Calu3 (cell line): ENCODE measurements around the gene RBM38. TPM values are rescaled to one million over a fixed set of nuclear protein-coding genes. Genes with fewer than 3 reads are reported as not detected.

Experiments
- BruUV-seq: library from RNA; stranded (reverse); fragments of 400-500 nt; replicated peaks from 2 replicates; lab custom pipeline; 2021; lab: Mats Ljungman, UMichigan
- CTCF ChIA-PET: fragments of 300-600 bp; sonication (Branson Sonifier 250); formaldehyde crosslinking; loops from one replicate; lab custom pipeline; 2022; ENCODE audit warnings: antibody characterized with exemption; lab: Charles Lee
- DNase-seq: peaks from one replicate; pipeline ENCODE4 v3.0.0; 2022
- H3K27ac Mint-ChIP-seq: one replicate; pipeline ENCODE4 v1.8.0; 2022; ENCODE audit warnings: mixed read lengths; ENCODE audit not compliant: unreplicated experiment
- H3K27me3 Mint-ChIP-seq: one replicate; pipeline ENCODE4 v1.8.0; 2022; ENCODE audit warnings: mixed read lengths; ENCODE audit not compliant: unreplicated experiment
- H3K36me3 Mint-ChIP-seq: one replicate; pipeline ENCODE4 v1.8.0; 2022; ENCODE audit warnings: mild to moderate bottlenecking, moderate library complexity, mixed read lengths; ENCODE audit not compliant: insufficient read depth, unreplicated experiment
- H3K4me1 Mint-ChIP-seq: one replicate; pipeline ENCODE4 v1.8.0; 2022; ENCODE audit warnings: mild to moderate bottlenecking, low read depth, mixed read lengths; ENCODE audit not compliant: unreplicated experiment
- H3K4me3 Mint-ChIP-seq: one replicate; pipeline ENCODE4 v1.8.0; 2022; ENCODE audit warnings: mild to moderate bottlenecking, low read depth, moderate library complexity, mixed read lengths; ENCODE audit not compliant: unreplicated experiment
- H3K9me3 Mint-ChIP-seq: one replicate; pipeline ENCODE4 v1.8.0; 2022; ENCODE audit warnings: low read depth, mixed read lengths; ENCODE audit not compliant: unreplicated experiment
- intact Hi-C: fragments of 100-400 bp; cut with micrococcal nuclease; formaldehyde crosslinking; loops from one replicate; pipeline ENCODE4 v1.10.0; 2022; ENCODE audit not compliant: unreplicated experiment
- total RNA-seq: library from RNA; stranded (reverse); gene quantifications from 2 replicates; pipeline ENCODE4 v1.2.3, GENCODE V29; 2022
- TF ChIP-seq, protein P1 (sequence below): fragments of 200-600 bp; IDR thresholded peaks from one replicate; pipeline ENCODE4 v1.8.0; 2022; ENCODE audit warnings: antibody characterized with exemption; ENCODE audit not compliant: unreplicated experiment

Gene RBM38
- total RNA-seq, 1 experiment from 2014 or later = 29.5 TPM

DNA sequence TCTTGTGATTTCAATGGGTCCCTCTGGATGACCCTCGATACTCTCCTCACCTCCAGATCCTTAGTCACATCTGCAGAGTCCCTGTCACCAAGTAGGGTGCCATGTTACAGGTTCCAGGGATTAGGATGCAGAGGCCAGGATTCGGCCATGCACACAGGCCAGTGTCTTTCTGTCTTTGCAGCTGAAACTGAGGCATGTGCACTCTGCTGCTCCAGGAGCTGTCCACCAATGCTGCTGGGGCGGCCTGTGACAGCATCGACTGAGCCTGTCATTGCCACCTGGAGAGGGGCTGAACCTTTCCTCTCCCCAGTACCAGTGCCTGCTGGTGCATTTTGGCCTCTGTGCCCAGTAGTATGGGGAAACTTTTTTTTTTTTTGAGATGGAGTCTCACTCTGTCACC lies 4.4 kb upstream of the RBM38 start:
- intact Hi-C loops = loop anchor here (5.0 to 10.0 kb wide), 2 partner anchors 51 to 208 kb away; no protein-coding TSS in a partner anchor
- BruUV-seq = no TSS peak
- no peak overlapping the region for H3K4me3 Mint-ChIP-seq
- TF ChIP-seq, protein P1, sequence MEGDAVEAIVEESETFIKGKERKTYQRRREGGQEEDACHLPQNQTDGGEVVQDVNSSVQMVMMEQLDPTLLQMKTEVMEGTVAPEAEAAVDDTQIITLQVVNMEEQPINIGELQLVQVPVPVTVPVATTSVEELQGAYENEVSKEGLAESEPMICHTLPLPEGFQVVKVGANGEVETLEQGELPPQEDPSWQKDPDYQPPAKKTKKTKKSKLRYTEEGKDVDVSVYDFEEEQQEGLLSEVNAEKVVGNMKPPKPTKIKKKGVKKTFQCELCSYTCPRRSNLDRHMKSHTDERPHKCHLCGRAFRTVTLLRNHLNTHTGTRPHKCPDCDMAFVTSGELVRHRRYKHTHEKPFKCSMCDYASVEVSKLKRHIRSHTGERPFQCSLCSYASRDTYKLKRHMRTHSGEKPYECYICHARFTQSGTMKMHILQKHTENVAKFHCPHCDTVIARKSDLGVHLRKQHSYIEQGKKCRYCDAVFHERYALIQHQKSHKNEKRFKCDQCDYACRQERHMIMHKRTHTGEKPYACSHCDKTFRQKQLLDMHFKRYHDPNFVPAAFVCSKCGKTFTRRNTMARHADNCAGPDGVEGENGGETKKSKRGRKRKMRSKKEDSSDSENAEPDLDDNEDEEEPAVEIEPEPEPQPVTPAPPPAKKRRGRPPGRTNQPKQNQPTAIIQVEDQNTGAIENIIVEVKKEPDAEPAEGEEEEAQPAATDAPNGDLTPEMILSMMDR = no peak
- H3K4me1 Mint-ChIP-seq = no peaks in the 10 kb centered on the region
- H3K27ac Mint-ChIP-seq = no peak overlapping the region
- no peak for DNase-seq
- CTCF ChIA-PET = no interaction called here
- H3K9me3 Mint-ChIP-seq = no peaks in the 10 kb centered on the region
- no peaks in the 10 kb centered on the region for H3K27me3 Mint-ChIP-seq
- H3K36me3 Mint-ChIP-seq = peaks cover 32% of the 10 kb centered on the region

DNA sequence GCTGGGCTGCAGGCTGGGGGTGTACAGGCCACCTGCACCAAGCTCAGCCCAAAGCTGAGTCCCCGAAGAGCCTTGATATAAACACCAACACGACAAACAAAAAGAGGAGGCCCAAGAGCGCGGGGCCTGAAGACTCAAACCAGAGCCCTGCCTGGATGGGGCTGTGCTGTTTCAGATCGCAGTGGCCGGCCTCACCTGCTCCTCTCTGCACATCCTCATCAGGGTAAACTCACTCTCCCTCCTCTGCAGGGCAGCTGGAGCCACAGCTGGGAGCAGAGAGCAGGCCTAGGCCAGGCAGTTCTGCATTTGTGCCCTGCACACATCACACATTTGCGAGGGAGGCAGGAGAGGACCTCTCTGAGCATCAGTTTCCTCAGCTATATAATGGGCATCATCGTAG lies 3.7 kb upstream of the RBM38 start:
- Mint-ChIP-seq H3K4me3 (no peak overlapping the region), H3K27me3 (no peaks in the 10 kb centered on the region), H3K36me3 (peaks cover 39% of the 10 kb centered on the region), H3K4me1 (no peaks in the 10 kb centered on the region), H3K9me3 (no peaks in the 10 kb centered on the region), H3K27ac (no peak overlapping the region)
- intact Hi-C loops = loop anchor here (5.0 to 10.0 kb wide), 2 partner anchors 50 to 207 kb away; no protein-coding TSS in a partner anchor
- DNase-seq = no peak
- CTCF ChIA-PET = no interaction called here
- TF ChIP-seq, protein P1 = no peak
- no TSS peak for BruUV-seq

DNA sequence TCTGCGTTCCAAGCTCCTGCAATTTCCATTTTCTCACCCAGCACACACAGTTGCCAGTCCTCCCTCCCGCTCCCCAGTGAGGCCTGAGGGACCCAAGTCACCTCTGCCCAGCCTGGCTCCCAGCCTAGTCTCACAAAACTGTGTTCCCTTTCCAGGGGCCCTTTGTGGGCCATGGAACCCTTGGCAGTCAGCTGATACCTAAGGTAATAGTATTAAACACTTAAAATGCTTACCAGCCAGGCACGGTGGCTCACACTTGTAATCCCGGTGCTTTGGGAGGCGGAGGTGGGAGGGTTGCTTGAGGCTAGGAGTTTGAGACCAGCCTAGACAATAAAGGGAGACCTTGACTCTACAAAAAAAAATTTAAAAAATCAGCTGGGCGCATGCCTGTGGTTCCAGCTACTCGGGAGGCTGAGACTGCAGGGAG lies 3.2 kb upstream of the RBM38 start:
- TF ChIP-seq, protein P1 = no peak
- BruUV-seq = no TSS peak
- H3K27me3 Mint-ChIP-seq = no peaks in the 10 kb centered on the region
- no peaks in the 10 kb centered on the region for H3K4me1 Mint-ChIP-seq
- intact Hi-C loops = loop anchor here (5.0 to 10.0 kb wide), 2 partner anchors 49 to 207 kb away; no protein-coding TSS in a partner anchor
- H3K4me3 Mint-ChIP-seq = no peak overlapping the region
- peaks cover 44% of the 10 kb centered on the region for H3K36me3 Mint-ChIP-seq
- H3K9me3 Mint-ChIP-seq = no peaks in the 10 kb centered on the region
- DNase-seq = no peak
- CTCF ChIA-PET = no interaction called here
- H3K27ac Mint-ChIP-seq = no peak overlapping the region

DNA sequence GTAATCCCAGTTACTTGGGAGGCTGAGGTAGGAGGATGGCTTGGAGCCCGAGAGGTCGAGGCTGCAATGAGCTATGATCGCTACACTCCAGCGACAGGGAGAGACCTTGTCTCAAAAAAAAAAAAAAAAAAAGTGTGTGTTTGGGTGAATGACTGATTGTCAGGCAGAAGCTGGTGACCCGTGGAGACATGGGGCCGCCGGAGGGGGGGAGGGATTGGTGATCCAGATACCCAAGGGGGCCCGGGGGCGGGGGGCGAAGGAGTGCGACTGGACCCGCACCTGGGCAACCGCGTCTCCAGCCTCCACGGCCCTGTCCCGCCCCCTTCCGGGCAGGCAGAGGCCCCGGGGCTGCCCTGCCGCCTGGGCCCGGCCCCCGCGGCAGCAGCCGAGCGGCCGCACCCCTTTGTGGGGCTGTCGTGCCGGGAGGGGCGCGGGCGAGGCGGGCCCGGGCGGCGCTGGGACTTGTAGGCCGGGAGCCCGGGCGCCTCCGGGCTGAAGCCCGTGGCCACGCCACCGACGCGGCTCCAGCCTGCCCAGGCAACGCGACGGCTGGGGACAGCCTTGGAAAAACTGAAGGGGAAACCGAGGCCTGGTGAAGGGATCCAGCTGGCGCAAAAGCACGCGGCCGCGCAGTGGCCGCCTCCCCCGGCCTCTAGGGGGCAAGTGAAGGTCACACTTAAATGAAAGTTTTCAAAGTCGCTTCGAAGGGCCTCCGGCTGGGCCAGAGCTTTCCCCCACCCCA lies 2.1 kb upstream of the RBM38 start:
- BruUV-seq = no TSS peak
- intact Hi-C loops = loop anchor here (5.0 to 10.0 kb wide), 2 partner anchors 48 to 206 kb away; no protein-coding TSS in a partner anchor

More for the DNA sequence above, 2.1 kb upstream of the RBM38 start:
- Mint-ChIP-seq H3K4me3 (peak overlapping the region; percentile 60), H3K9me3 (no peaks in the 10 kb centered on the region), H3K36me3 (peaks cover 56% of the 10 kb centered on the region), H3K4me1 (no peaks in the 10 kb centered on the region), H3K27me3 (no peaks in the 10 kb centered on the region), H3K27ac (peak overlapping the region; percentile 58)
- TF ChIP-seq, protein P1 = peak; percentile 28
- CTCF ChIA-PET = interaction anchor here (0.6 to 0.7 kb wide), 6 partner anchors 29 to 1256 kb away, joined by 3 to 6 read pairs (median 4); no protein-coding TSS in a partner anchor
- peak; percentile 92 for DNase-seq
